ENCODE results near the gene IL32. TPM values are rescaled to one million over a fixed set of nuclear protein-coding genes. Genes with fewer than 3 reads are reported as not detected.
"Not testable (repeated sequence)": the region's sequence is repeated elsewhere in the genome, so short reads cannot be mapped to it uniquely, and the experiment has no call there.

IL32 gene
- total RNA-seq, 1 experiment from 2014 or later = 4.5 TPM

- intact Hi-C loops (cut with micrococcal nuclease; ENCODE audit: unreplicated experiment) = no loop called here
- peaks cover 15% of the 10 kb centered on the region for H3K27me3 ChIP-seq (replicated peaks; ENCODE audit: insufficient read depth, low read depth, low read length, poor library complexity)
- H3K9me3 ChIP-seq (ENCODE audit: low read depth, low read length, poor library complexity, severe bottlenecking) = no peaks in the 10 kb centered on the region
- no peak overlapping the region for H3K4me3 ChIP-seq (ENCODE audit: low read depth, low read length, poor library complexity, severe bottlenecking)
- H3K4me1 ChIP-seq (ENCODE audit: insufficient read depth, low read length, poor library complexity, severe bottlenecking) = no peaks in the 10 kb centered on the region
- no peak for DNase-seq (ENCODE audit: low spot score)
- TF ChIP-seq EZH2 (IDR thresholded peaks at IDR 0.05; ENCODE audit: borderline replicate concordance, low read depth, low read length, poor library complexity, severe bottlenecking) (no peak), CTCF (conservative IDR thresholded peaks at IDR 0.05; ENCODE audit: low read depth, low read length) (no peak)
- POLR2A ChIA-PET (ENCODE audit: low non-redundant PET) = no interaction called here
- H3K27ac ChIP-seq (ENCODE audit: low read depth, low read length, poor library complexity, severe bottlenecking) = no peak overlapping the region
- H3K36me3 ChIP-seq (ENCODE audit: insufficient read depth, low read length, poor library complexity, severe bottlenecking) = no peaks in the 10 kb centered on the region
- BruUV-seq (replicated peaks) = no TSS peak
- CTCF ChIA-PET = interaction anchor here (0.7 kb wide), 1 partner anchor 53 kb away, joined by 3 read pairs; no protein-coding TSS in a partner anchor
Observed at GRCh38 chr16:3076577-3076976, 11.1 kb downstream of the IL32 start.

- H3K4me3 ChIP-seq (ENCODE audit: low read depth, low read length, poor library complexity, severe bottlenecking) = no peak overlapping the region
- no TSS peak for BruUV-seq (replicated peaks)
- no peak for TF ChIP-seq CTCF (conservative IDR thresholded peaks at IDR 0.05; ENCODE audit: low read depth, low read length)
- no peak for TF ChIP-seq EZH2 (IDR thresholded peaks at IDR 0.05; ENCODE audit: borderline replicate concordance, low read depth, low read length, poor library complexity, severe bottlenecking)
- H3K9me3 ChIP-seq (ENCODE audit: low read depth, low read length, poor library complexity, severe bottlenecking) = no peaks in the 10 kb centered on the region
- H3K36me3 ChIP-seq (ENCODE audit: insufficient read depth, low read length, poor library complexity, severe bottlenecking) = no peaks in the 10 kb centered on the region
- DNase-seq (ENCODE audit: low spot score) = no peak
- intact Hi-C loops (cut with micrococcal nuclease; ENCODE audit: unreplicated experiment) = no loop called here
- CTCF ChIA-PET = interaction anchor here (0.5 kb wide), 1 partner anchor 34 kb away, joined by 3 read pairs; the partner anchor contains the start of gene MMP25
- no peaks in the 10 kb centered on the region for H3K4me1 ChIP-seq (ENCODE audit: insufficient read depth, low read length, poor library complexity, severe bottlenecking)
- POLR2A ChIA-PET (ENCODE audit: low non-redundant PET) = no interaction called here
- peaks cover 15% of the 10 kb centered on the region for H3K27me3 ChIP-seq (replicated peaks; ENCODE audit: insufficient read depth, low read depth, low read length, poor library complexity)
- H3K27ac ChIP-seq (ENCODE audit: low read depth, low read length, poor library complexity, severe bottlenecking) = no peak overlapping the region
Observed at GRCh38 chr16:3080024-3080423, 14.6 kb downstream of the IL32 start.

GRCh38 chr16:3081957-3082356, 16.5 kb downstream of the IL32 start:
- intact Hi-C loops (cut with micrococcal nuclease; ENCODE audit: unreplicated experiment); H3K4me3 ChIP-seq (ENCODE audit: low read depth, low read length, poor library complexity, severe bottlenecking); H3K4me1 ChIP-seq (ENCODE audit: insufficient read depth, low read length, poor library complexity, severe bottlenecking); BruUV-seq (replicated peaks); CTCF ChIA-PET; H3K27ac ChIP-seq (ENCODE audit: low read depth, low read length, poor library complexity, severe bottlenecking); H3K9me3 ChIP-seq (ENCODE audit: low read depth, low read length, poor library complexity, severe bottlenecking); DNase-seq (ENCODE audit: low spot score); H3K36me3 ChIP-seq (ENCODE audit: insufficient read depth, low read length, poor library complexity, severe bottlenecking); POLR2A ChIA-PET (ENCODE audit: low non-redundant PET): not testable (repeated sequence)
- peaks cover 11% of the 10 kb centered on the region for H3K27me3 ChIP-seq (replicated peaks; ENCODE audit: insufficient read depth, low read depth, low read length, poor library complexity)

- H3K9me3 ChIP-seq (ENCODE audit: low read depth, low read length, poor library complexity, severe bottlenecking); CTCF ChIA-PET; POLR2A ChIA-PET (ENCODE audit: low non-redundant PET); H3K36me3 ChIP-seq (ENCODE audit: insufficient read depth, low read length, poor library complexity, severe bottlenecking); H3K4me3 ChIP-seq (ENCODE audit: low read depth, low read length, poor library complexity, severe bottlenecking); DNase-seq (ENCODE audit: low spot score); intact Hi-C loops (cut with micrococcal nuclease; ENCODE audit: unreplicated experiment); BruUV-seq (replicated peaks); H3K27ac ChIP-seq (ENCODE audit: low read depth, low read length, poor library complexity, severe bottlenecking); H3K4me1 ChIP-seq (ENCODE audit: insufficient read depth, low read length, poor library complexity, severe bottlenecking): not testable (repeated sequence)
- peaks cover 11% of the 10 kb centered on the region for H3K27me3 ChIP-seq (replicated peaks; ENCODE audit: insufficient read depth, low read depth, low read length, poor library complexity)
Observed at GRCh38 chr16:3083408-3083807, 18.0 kb downstream of the IL32 start.

All from A673 (cell line).